ENCODE measurements around the gene EML4.
"Not testable (repeated sequence)": the region's sequence is repeated elsewhere in the genome, so short reads cannot be mapped to it uniquely, and the experiment has no call there.

The EML4 gene

DNA sequence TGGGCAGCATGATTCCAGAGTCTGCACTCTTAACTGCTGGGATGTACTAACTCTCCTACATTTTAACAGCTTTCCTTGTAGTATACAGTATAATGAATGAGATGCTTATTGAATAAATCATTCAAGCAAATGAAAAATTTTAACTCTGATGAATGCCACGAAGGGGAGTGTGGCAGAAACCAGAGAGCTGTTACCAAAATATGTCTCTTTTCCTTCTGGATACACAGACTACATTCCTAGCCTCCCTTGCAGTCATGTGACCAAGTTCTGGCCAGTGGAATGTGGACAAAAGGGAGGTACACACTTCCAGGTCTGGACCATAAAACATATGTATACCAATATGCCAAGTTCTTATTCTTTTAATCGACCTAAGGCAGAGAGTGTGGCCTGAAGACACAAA, 1.7 kb upstream of the EML4 start:
- no peak overlapping the region for H3K4me3 ChIP-seq
- H3K27ac ChIP-seq, result no peak overlapping the region
- TF ChIP-seq Cebpa-rat (IDR thresholded peaks at IDR 0.05), result no peak
- H3K36me3 ChIP-seq, result no peaks in the 10 kb centered on the region
- no peak overlapping the region for H3K9ac ChIP-seq
- H3K4me2 ChIP-seq, result no peak overlapping the region
- H3K9me3 ChIP-seq (replicated peaks in 1 of 11), result peaks cover 0 to 5% (median 0%) of the 10 kb centered on the region in 11 experiments; a peak in 4 of 22 replicates
- H3K27me3 ChIP-seq, result no peaks in the 10 kb centered on the region
- peaks cover 20 to 30% (median 23%) of the 10 kb centered on the region in 10 experiments for H3K4me1 ChIP-seq
- peaks cover 3 to 28% (median 11%) of the 10 kb centered on the region in 11 experiments; a peak in 16 of 22 replicates for H4K20me1 ChIP-seq

DNA sequence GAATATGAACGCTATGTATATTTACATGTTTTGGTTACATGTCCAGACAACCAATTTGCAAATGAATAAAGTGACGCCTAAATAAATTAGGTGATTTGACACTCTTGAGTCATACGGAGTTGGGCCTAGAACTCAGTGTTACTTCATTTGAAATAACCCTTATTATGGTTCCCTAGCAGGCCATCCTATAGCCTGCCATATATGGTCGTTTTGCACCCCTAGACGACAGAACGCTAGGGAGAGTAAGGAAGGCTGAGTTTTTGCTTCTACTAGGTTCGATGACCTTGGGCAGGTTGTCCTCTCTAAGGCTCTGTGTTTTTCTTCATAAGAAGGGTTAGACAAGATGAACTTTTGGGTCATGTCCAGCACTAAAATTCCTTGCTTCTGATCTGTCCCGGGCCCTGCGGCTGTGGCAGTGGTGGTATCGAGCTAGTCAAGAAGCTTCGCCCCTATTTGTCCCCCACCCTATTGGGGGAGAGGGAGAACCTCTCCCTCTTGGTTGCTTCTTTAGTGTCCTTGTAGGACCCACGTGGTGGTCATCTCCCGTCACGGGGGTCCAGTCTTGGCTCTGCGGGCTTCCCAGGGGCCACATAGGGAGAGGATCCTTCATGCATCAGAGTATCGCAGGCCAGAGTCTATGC, 574 bp upstream of the EML4 start:
- Histone ChIP-seq H3K9me3 (replicated peaks in 1 of 11) (peaks cover 0 to 5% (median 0%) of the 10 kb centered on the region in 11 experiments; a peak in 4 of 22 replicates), H3K4me3 (peak overlapping the region; percentile 81 to 96 (median 91); a peak in 13 of 20 replicates)

GRCh38 chr2:42169874-42170521, 845 bp downstream of the EML4 start:
- Histone ChIP-seq H3K36me3 (no peaks in the 10 kb centered on the region), H3K27me3 (no peaks in the 10 kb centered on the region), H3K9ac (peak overlapping the region; percentile 89 to 96 (median 93)), H3K9me3 (replicated peaks in 1 of 11) (peaks cover 0 to 5% (median 0%) of the 10 kb centered on the region in 11 experiments; a peak in 5 of 22 replicates), H4K20me1 (peaks cover 9 to 51% (median 22%) of the 10 kb centered on the region in 11 experiments; a peak in 18 of 22 replicates), H3K4me1 (peaks cover 20 to 35% (median 25%) of the 10 kb centered on the region in 10 experiments), H3K4me3 (peak overlapping the region; percentile 81 to 96 (median 91)), H3K4me2 (peak overlapping the region; percentile 83 to 96 (median 92)), H3K27ac (peak overlapping the region; percentile 86 to 96 (median 91))
- no peak for TF ChIP-seq Cebpa-rat (IDR thresholded peaks at IDR 0.05)

More for the DNA sequence above, 574 bp upstream of the EML4 start:
- H3K27ac ChIP-seq, result peak overlapping the region in 7 of 11 experiments; percentile 1 to 96 (median 94); a peak in 9 of 22 replicates
- H3K4me1 ChIP-seq, result peaks cover 20 to 33% (median 25%) of the 10 kb centered on the region in 10 experiments
- H3K9ac ChIP-seq, result peak overlapping the region in 1 of 11 experiments; percentile 96; a peak in 3 of 22 replicates
- H3K27me3 ChIP-seq, result no peaks in the 10 kb centered on the region
- TF ChIP-seq Cebpa-rat (IDR thresholded peaks at IDR 0.05), result no peak
- H3K4me2 ChIP-seq, result peak overlapping the region; percentile 23 to 93 (median 54); a peak in 16 of 22 replicates
- H3K36me3 ChIP-seq, result no peaks in the 10 kb centered on the region
- peaks cover 7 to 39% (median 18%) of the 10 kb centered on the region in 11 experiments; a peak in 17 of 22 replicates for H4K20me1 ChIP-seq

DNA sequence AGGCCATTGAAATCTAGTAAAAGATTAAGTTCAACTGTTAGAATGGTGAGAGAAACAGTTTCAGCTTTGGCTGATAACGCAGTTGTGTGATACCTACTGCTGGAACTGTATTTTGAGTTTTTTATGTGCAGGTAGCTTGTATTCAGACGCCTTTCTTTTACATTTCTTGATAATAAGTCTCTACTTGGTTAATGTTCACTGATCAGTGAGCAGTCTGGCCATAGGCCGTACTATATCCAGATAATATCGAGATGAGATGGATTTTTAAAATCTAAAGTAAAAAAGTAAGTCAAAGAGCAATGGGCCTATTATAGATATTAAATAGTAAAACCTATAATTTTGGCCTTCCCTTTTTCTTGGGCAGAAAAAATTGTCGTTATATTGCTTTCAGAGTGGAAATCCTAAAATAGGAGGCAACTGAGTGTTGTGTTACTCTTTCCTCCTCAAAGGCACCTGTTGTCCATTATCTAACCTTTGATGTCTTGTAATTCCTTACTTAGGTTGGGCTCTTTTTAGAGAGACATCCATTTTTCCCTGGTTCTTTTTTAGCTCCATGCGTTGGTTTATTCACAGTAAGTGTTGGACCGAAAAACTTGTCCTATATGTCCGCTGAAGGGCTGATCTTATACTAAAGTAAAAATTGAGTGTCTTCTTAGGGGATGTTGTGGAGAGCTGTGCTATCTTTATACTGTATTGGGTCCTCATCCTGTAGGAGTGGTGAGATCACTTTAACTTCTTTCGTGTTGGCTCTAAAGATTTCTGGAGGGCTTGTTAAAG, 1.7 kb downstream of the EML4 start:
- Histone ChIP-seq H3K27ac (peak overlapping the region in 6 of 11 experiments; percentile 86 to 96 (median 94); a peak in 10 of 22 replicates), H3K27me3 (no peaks in the 10 kb centered on the region), H3K4me3 (peak overlapping the region; percentile 81 to 96 (median 91)), H3K36me3 (no peaks in the 10 kb centered on the region), H4K20me1 (peaks cover 9 to 59% (median 25%) of the 10 kb centered on the region in 11 experiments; a peak in 18 of 22 replicates), H3K9ac (peak overlapping the region; percentile 89 to 96 (median 93)), H3K4me2 (peak overlapping the region; percentile 83 to 96 (median 92)), H3K9me3 (replicated peaks in 1 of 11) (peaks cover 0 to 5% (median 0%) of the 10 kb centered on the region in 11 experiments; a peak in 5 of 22 replicates), H3K4me1 (peaks cover 20 to 35% (median 25%) of the 10 kb centered on the region in 10 experiments)
- no peak for TF ChIP-seq Cebpa-rat (IDR thresholded peaks at IDR 0.05)

GRCh38 chr2:42171396-42171980, 2.3 kb downstream of the EML4 start:
- 0 out of 22 replicates have a peak, but pooled peaks cover 0 to 5% (median 0%) of the 10 kb centered on the region in 11 experiments for H3K36me3 ChIP-seq
- H3K4me3 ChIP-seq, result peak overlapping the region in 8 of 10 experiments; percentile 81 to 96 (median 91); a peak in 11 of 20 replicates
- no peak for TF ChIP-seq Cebpa-rat (IDR thresholded peaks at IDR 0.05)
- peaks cover 9 to 65% (median 28%) of the 10 kb centered on the region in 11 experiments; a peak in 19 of 22 replicates for H4K20me1 ChIP-seq
- no peak overlapping the region for H3K27ac ChIP-seq
- peaks cover 0 to 5% (median 0%) of the 10 kb centered on the region in 11 experiments; a peak in 5 of 22 replicates for H3K9me3 ChIP-seq (replicated peaks in 1 of 11)
- no peaks in the 10 kb centered on the region for H3K27me3 ChIP-seq
- peak overlapping the region in 5 of 11 experiments; percentile 21 to 96 (median 93); a peak in 7 of 22 replicates for H3K9ac ChIP-seq
- peaks cover 20 to 35% (median 25%) of the 10 kb centered on the region in 10 experiments for H3K4me1 ChIP-seq
- peak overlapping the region; percentile 83 to 96 (median 92) for H3K4me2 ChIP-seq

GRCh38 chr2:42172020-42172419, 2.9 kb downstream of the EML4 start:
- TF ChIP-seq Cebpa-rat (IDR thresholded peaks at IDR 0.05), result no peak
- Histone ChIP-seq H3K4me2 (peak overlapping the region; percentile 83 to 96 (median 92)), H3K36me3 (peaks cover 0 to 10% (median 0%) of the 10 kb centered on the region in 11 experiments; a peak in 1 of 22 replicates), H3K27me3 (no peaks in the 10 kb centered on the region), H3K27ac (no peak overlapping the region), H3K4me3 (peak overlapping the region in 3 of 10 experiments; percentile 90 to 93 (median 91); a peak in 4 of 20 replicates), H3K9ac (peak overlapping the region in 4 of 11 experiments; percentile 21 to 96 (median 78); a peak in 4 of 22 replicates), H3K9me3 (replicated peaks in 1 of 11) (peaks cover 0 to 5% (median 0%) of the 10 kb centered on the region in 11 experiments; a peak in 5 of 22 replicates), H3K4me1 (peaks cover 20 to 35% (median 25%) of the 10 kb centered on the region in 10 experiments), H4K20me1 (peaks cover 9 to 70% (median 32%) of the 10 kb centered on the region in 11 experiments; a peak in 19 of 22 replicates)

- no peak overlapping the region for H3K4me3 ChIP-seq
- peaks cover 20 to 35% (median 25%) of the 10 kb centered on the region in 10 experiments for H3K4me1 ChIP-seq
- peaks cover 0 to 14% (median 0%) of the 10 kb centered on the region in 11 experiments; a peak in 1 of 22 replicates for H3K36me3 ChIP-seq
- H3K4me2 ChIP-seq, result peak overlapping the region in 4 of 11 experiments; percentile 83 to 95 (median 89); a peak in 6 of 22 replicates
- peaks cover 9 to 76% (median 37%) of the 10 kb centered on the region in 11 experiments; a peak in 19 of 22 replicates for H4K20me1 ChIP-seq
- H3K27me3 ChIP-seq, result no peaks in the 10 kb centered on the region
- TF ChIP-seq Cebpa-rat (IDR thresholded peaks at IDR 0.05), result no peak
- H3K27ac ChIP-seq, result no peak overlapping the region
- H3K9me3 ChIP-seq (replicated peaks in 1 of 11), result peaks cover 0 to 5% (median 0%) of the 10 kb centered on the region in 11 experiments; a peak in 5 of 22 replicates
- H3K9ac ChIP-seq, result peak overlapping the region in 1 of 11 experiments; percentile 8; a peak in 1 of 22 replicates
These were observed 3.4 kb downstream of the EML4 start for GRCh38 chr2:42172566-42172965.

GRCh38 chr2:42173467-42173866, 4.3 kb downstream of the EML4 start:
- Histone ChIP-seq H3K4me2 (peak overlapping the region in 3 of 11 experiments; percentile 12 to 95 (median 50); a peak in 4 of 22 replicates), H3K4me1 (peaks cover 20 to 40% (median 25%) of the 10 kb centered on the region in 10 experiments), H3K36me3 (peaks cover 0 to 18% (median 0%) of the 10 kb centered on the region in 11 experiments; a peak in 2 of 22 replicates), H4K20me1 (peaks cover 9 to 82% (median 44%) of the 10 kb centered on the region in 11 experiments; a peak in 20 of 22 replicates)
- H3K4me3 ChIP-seq; H3K9me3 ChIP-seq (replicated peaks in 1 of 11); H3K9ac ChIP-seq; H3K27ac ChIP-seq; H3K27me3 ChIP-seq: not testable (repeated sequence)
